IMR-90 (cell line): ENCODE results near the gene FCHSD2. TPM values are rescaled to one million over a fixed set of nuclear protein-coding genes. Genes with fewer than 3 reads are reported as not detected.

Experiments
- ATAC-seq: fragments of 200-7000 bp; cut with Tn5 transposase; 2 replicates; pipeline ENCODE4 v1.9.1; 2020; ENCODE audit warnings: low read depth, mild to moderate bottlenecking, moderate library complexity
- BruUV-seq: library from RNA; stranded (reverse); fragments of 400-500 nt; replicated peaks from 2 replicates; lab custom pipeline; 2021; lab: Mats Ljungman, UMichigan
- CTCF ChIA-PET: fragments of 300-600 bp; formaldehyde crosslinking; extraction: SDS; loops from one replicate; lab custom pipeline; 2021; ENCODE audit warnings: antibody characterized with exemption; lab: Yijun Ruan, JAX
- POLR2A ChIA-PET: fragments of 300-600 bp; sonication (Branson Sonifier 250); formaldehyde crosslinking; loops from one replicate; lab custom pipeline; 2022; ENCODE audit warnings: antibody characterized with exemption; ENCODE audit not compliant: unreplicated experiment; lab: Charles Lee
- DNase-seq: peaks from one replicate; pipeline ENCODE4 v3.0.0; 2013
- H2AFZ ChIP-seq: replicated peaks from 2 replicates; pipeline ENCODE3; 2013; ENCODE audit warnings: low read length, mild to moderate bottlenecking; ENCODE audit not compliant: poor library complexity
- H2AK5ac ChIP-seq: 2 replicates; pipeline ENCODE4 v1.6.1; 2013; ENCODE audit warnings: low read depth, low read length, inconsistent platforms
- H2AK9ac ChIP-seq: replicated peaks from 2 replicates; pipeline ENCODE3; 2013; ENCODE audit warnings: mild to moderate bottlenecking, low read depth, low read length, moderate library complexity; ENCODE audit not compliant: poor library complexity
- H2BK120ac ChIP-seq: 2 replicates; pipeline ENCODE4 v1.6.1; 2013; ENCODE audit warnings: low read depth, low read length, inconsistent platforms
- H2BK15ac ChIP-seq: 3 replicates; pipeline ENCODE4 v1.6.1; 2013; ENCODE audit warnings: low read depth, low read length, inconsistent platforms
- H2BK20ac ChIP-seq: 2 replicates; pipeline ENCODE4 v1.6.1; 2013; ENCODE audit warnings: low read depth, mild to moderate bottlenecking, inconsistent platforms, low read length, moderate library complexity
- H2BK5ac ChIP-seq: 2 replicates; pipeline ENCODE4 v1.6.1; 2013; ENCODE audit warnings: mild to moderate bottlenecking, low read depth, low read length, inconsistent platforms; ENCODE audit not compliant: poor library complexity, severe bottlenecking
- H3K14ac ChIP-seq: replicated peaks from 2 replicates; pipeline ENCODE4 v1.6.1; 2013; ENCODE audit warnings: low read depth, low read length, inconsistent platforms
- H3K18ac ChIP-seq: 2 replicates; pipeline ENCODE4 v1.6.1; 2013; ENCODE audit warnings: low read depth, low read length, control low read depth
- H3K23ac ChIP-seq: 2 replicates; pipeline ENCODE4 v1.6.1; 2013; ENCODE audit warnings: low read depth, low read length, inconsistent platforms
- H3K27ac ChIP-seq: 2 replicates; pipeline ENCODE4 v1.5.1; 2013; ENCODE audit warnings: mild to moderate bottlenecking, control low read depth, low read length; ENCODE audit not compliant: insufficient read depth
- H3K27me3 ChIP-seq: 2 replicates; pipeline ENCODE4 v1.6.1; 2013; ENCODE audit warnings: low read length; ENCODE audit not compliant: control insufficient read depth, insufficient read depth
- H3K36me3 ChIP-seq: 2 replicates; pipeline ENCODE4 v1.6.1; 2013; ENCODE audit warnings: low read length, mixed read lengths; ENCODE audit not compliant: control insufficient read depth, insufficient read depth
- H3K4ac ChIP-seq: 2 replicates; pipeline ENCODE4 v1.6.1; 2013; ENCODE audit warnings: low read depth, low read length, inconsistent platforms
- H3K4me1 ChIP-seq: 2 replicates; pipeline ENCODE4 v1.6.1; 2013; ENCODE audit warnings: low read length, mixed read lengths; ENCODE audit not compliant: control insufficient read depth, insufficient read depth
- H3K4me2 ChIP-seq: 2 replicates; pipeline ENCODE4 v1.6.1; 2013; ENCODE audit warnings: low read depth, mild to moderate bottlenecking, control low read depth, low read length, moderate library complexity
- H3K4me3 ChIP-seq: 2 replicates; pipeline ENCODE4 v1.5.1; 2013; ENCODE audit warnings: low read depth, mild to moderate bottlenecking, control low read depth, low read length, moderate library complexity; ENCODE audit not compliant: insufficient read depth
- H3K56ac ChIP-seq: 2 replicates; pipeline ENCODE4 v1.6.1; 2013; ENCODE audit warnings: low read length, inconsistent platforms; ENCODE audit not compliant: insufficient read depth; ENCODE audit errors: extremely low read depth
- H3K79me1 ChIP-seq, 2 experiments: 2 replicates each; pipeline ENCODE4 v1.6.1; 2013; ENCODE audit warnings: low read length in 2 of 2, inconsistent platforms in 1 of 2, low read depth in 1 of 2
- H3K9ac ChIP-seq: 2 replicates; pipeline ENCODE4 v1.6.1; 2013; ENCODE audit warnings: low read depth, low read length, control low read depth
- H3K9me1 ChIP-seq: 2 replicates; pipeline ENCODE4 v1.6.1; 2013; ENCODE audit warnings: low read length, inconsistent platforms; ENCODE audit not compliant: insufficient read depth
- H3K9me3 ChIP-seq: 2 replicates; pipeline ENCODE4 v1.6.1; 2013; ENCODE audit warnings: low read length; ENCODE audit not compliant: control insufficient read depth, insufficient read depth
- H4K20me1 ChIP-seq: 2 replicates; pipeline ENCODE4 v1.6.1; 2013; ENCODE audit warnings: low read length, inconsistent platforms; ENCODE audit not compliant: insufficient read depth
- H4K5ac ChIP-seq: 2 replicates; pipeline ENCODE4 v1.6.1; 2013; ENCODE audit warnings: mild to moderate bottlenecking, low read depth, low read length, control low read depth
- H4K8ac ChIP-seq, 2 experiments: 2 replicates each; pipeline ENCODE4 v1.6.1; 2013; ENCODE audit warnings: low read depth in 2 of 2, low read length in 2 of 2, control low read depth in 1 of 2, inconsistent platforms in 1 of 2
- H4K91ac ChIP-seq: 2 replicates; pipeline ENCODE4 v1.6.1; 2013; ENCODE audit warnings: low read depth, low read length, inconsistent platforms; ENCODE audit not compliant: insufficient read depth
- BHLHE40 ChIP-seq: fragments of 150-350 bp; IDR thresholded peaks from 2 replicates; pipeline ENCODE4 v1.6.1; 2016; ENCODE audit warnings: mild to moderate bottlenecking, low read depth, low read length
- FOS ChIP-seq: fragments of 150-350 bp; IDR thresholded peaks from 2 replicates; pipeline ENCODE4 v1.6.1; 2016; ENCODE audit warnings: low read depth, low read length
- MAZ ChIP-seq: IDR thresholded peaks from 2 replicates; pipeline ENCODE4 v1.6.1; 2012; ENCODE audit warnings: low read depth, mild to moderate bottlenecking, low read length, improper control_type of control experiment, moderate library complexity, borderline replicate concordance
- MXI1 ChIP-seq: IDR thresholded peaks from 2 replicates; pipeline ENCODE4 v1.6.1; 2012; ENCODE audit warnings: low read depth, mild to moderate bottlenecking, low read length, moderate library complexity, borderline replicate concordance
- NFE2L2 ChIP-seq: fragments of 150-350 bp; IDR thresholded peaks from 2 replicates; pipeline ENCODE4 v1.6.1; 2016; ENCODE audit warnings: low read depth, mild to moderate bottlenecking, low read length
- POLR2A ChIP-seq: IDR thresholded peaks from 2 replicates; pipeline ENCODE4 v1.6.1; 2012; ENCODE audit warnings: mild to moderate bottlenecking, low read depth, low read length
- RCOR1 ChIP-seq: IDR thresholded peaks from 2 replicates; pipeline ENCODE4 v1.6.1; 2012; ENCODE audit warnings: mild to moderate bottlenecking, low read length, improper control_type of control experiment; ENCODE audit not compliant: insufficient replicate concordance
- SMC3 ChIP-seq: fragments of 150-350 bp; IDR thresholded peaks from 2 replicates; pipeline ENCODE4 v1.6.1; 2016; ENCODE audit warnings: low read depth, mild to moderate bottlenecking, antibody characterized with exemption, low read length, moderate library complexity
- WGBS, 2 experiments: methylation state at CpG; one replicate each; pipeline versions ENCODE4 v1.1.5 to v1.1.7; 2013; ENCODE audit warnings: missing lambda C conversion rate in 2 of 2; ENCODE audit not compliant: insufficient read length in 1 of 2; ENCODE audit errors: extremely low coverage in 2 of 2; 5-methylcytosine and 5-hydroxymethylcytosine counted together
- dilution Hi-C: fragments of 300-500 bp; cut with HindIII; formaldehyde crosslinking; loops from one replicate; pipeline ENCODE4 v1.14.3; 2018; ENCODE audit warnings: low sequenced_read_pairs; ENCODE audit not compliant: unreplicated experiment
- in situ Hi-C: fragments of 300-500 bp; cut with MboI; formaldehyde crosslinking; loops from 3 replicates; pipeline ENCODE4 v1.14.3; 2019; ENCODE audit warnings: low sequenced_read_pairs, inconsistent platforms, mixed read lengths
- intact Hi-C: fragments of 100-400 bp; cut with micrococcal nuclease; formaldehyde crosslinking; loops from 2 replicates; pipeline ENCODE4 v1.10.0; 2022
- polyA plus RNA-seq, 3 experiments: library from polyadenylated mRNA; depleted of rRNA; stranded (reverse); fragments of >200 nt; gene quantifications; 2 replicates each; pipeline ENCODE4 v1.2.3, GENCODE V29; 2012; ENCODE audit warnings: low replicate concordance in 1 of 3
- total RNA-seq: library from RNA; depleted of rRNA; stranded (reverse); fragments of >200 nt; gene quantifications from 2 replicates; pipeline ENCODE4 v1.2.3, GENCODE V29; 2012
- TF ChIP-seq, protein P1 (sequence below): fragments of 150-350 bp; IDR thresholded peaks from 2 replicates; pipeline ENCODE4 v1.6.1; 2017; ENCODE audit warnings: mild to moderate bottlenecking, antibody characterized with exemption, low read length, low read depth
- TF ChIP-seq, protein P2 (sequence below): fragments of 150-350 bp; IDR thresholded peaks from 2 replicates; pipeline ENCODE4 v1.6.1; 2016; ENCODE audit warnings: low read depth, mild to moderate bottlenecking, low read length, moderate library complexity, borderline replicate concordance
- TF ChIP-seq, protein P3 (sequence below): conservative IDR thresholded peaks from 2 replicates; pipeline ENCODE4 v1.5.1; 2012; ENCODE audit warnings: mild to moderate bottlenecking, low read depth, low read length, improper control_type of control experiment

Gene FCHSD2
- total and polyA plus RNA-seq, 2 of the 4 experiments (the other 2 are of a cell fraction) = 5.9 to 18.7 TPM

- H3K4me2 ChIP-seq = peak within 1 kb of the TSS; percentile 84
- H3K9me1 ChIP-seq = peaks cover 17% of the 10 kb centered on the region
- H3K79me1 ChIP-seq = peaks cover 0 to 12% of the 10 kb centered on the region in 2 experiments; a peak in 1 of 4 replicates
- peak within 1 kb of the TSS; percentile 88 for H2BK20ac ChIP-seq
- no peaks in the 10 kb centered on the region for H3K27me3 ChIP-seq
- H3K36me3 ChIP-seq = no peaks in the 10 kb centered on the region
- no TSS peak for BruUV-seq
- H3K4me3 ChIP-seq = peak within 1 kb of the TSS; percentile 68
- no peaks in the 10 kb centered on the region for H3K9me3 ChIP-seq
- peak within 1 kb of the TSS; percentile 96 for H2BK120ac ChIP-seq
- H3K9ac ChIP-seq = peak within 1 kb of the TSS; percentile 63
- in situ Hi-C loops (loop anchor here (5.0 kb wide), 1 partner anchor 71 kb away; no protein-coding TSS in a partner anchor), intact Hi-C loops (loop anchor here (1.0 kb wide), 1 partner anchor 68 kb away; no protein-coding TSS in a partner anchor), dilution Hi-C loops (no loop called here)
- 0% methylated on average over 15 of the region's 55 CpGs; no CpG with 5 or more reads in 1 of the 2 experiments for WGBS, 2 experiments
- H3K23ac ChIP-seq = peak within 1 kb of the TSS; percentile 92
- ATAC-seq (peak; percentile 97), DNase-seq (peak; percentile 94)
- ChIA-PET CTCF (interaction anchor here (0.6 to 2.3 kb wide), 13 partner anchors 18 to 384 kb away, joined by 3 to 15 read pairs (median 3); no protein-coding TSS in a partner anchor), POLR2A (interaction anchor here (0.6 to 0.7 kb wide), 4 partner anchors 18 to 334 kb away, joined by 3 to 14 read pairs (median 4); no protein-coding TSS in a partner anchor)
- H4K8ac ChIP-seq = peak within 1 kb of the TSS; percentile 20 to 97
- H2AK9ac ChIP-seq = peak within 1 kb of the TSS; percentile 97
- H2BK5ac ChIP-seq = peak within 1 kb of the TSS; percentile 86
- peak within 1 kb of the TSS; percentile 71 for H3K56ac ChIP-seq
- peaks cover 6% of the 10 kb centered on the region; the same call in 1 of the 2 replicates for H4K20me1 ChIP-seq
- peaks cover 15% of the 10 kb centered on the region for H3K4me1 ChIP-seq
- peak within 1 kb of the TSS; percentile 84 for H4K5ac ChIP-seq
- H4K91ac ChIP-seq = peak within 1 kb of the TSS; percentile 97
- peak within 1 kb of the TSS; percentile 99 for H2AFZ ChIP-seq
- peak within 1 kb of the TSS; percentile 61; the same call in 1 of the 2 replicates for H2AK5ac ChIP-seq
- peak within 1 kb of the TSS; percentile 96 for H3K4ac ChIP-seq
- peak within 1 kb of the TSS; percentile 82 for H3K27ac ChIP-seq
- H3K14ac ChIP-seq = peak within 1 kb of the TSS; percentile 96
- H2BK15ac ChIP-seq = peak within 1 kb of the TSS; percentile 86; the same call in 2 of the 3 replicates
- H3K18ac ChIP-seq = peak within 1 kb of the TSS; percentile 72
- TF ChIP-seq NFE2L2 (0 out of 2 replicates have a peak, but pooled peaks have one; percentile 22), POLR2A (no peak; the same call in 1 of the 2 replicates), FOS (peak; percentile 60; the same call in 1 of the 2 replicates), MXI1 (peak; percentile 37), BHLHE40 (peak; percentile 91), SMC3 (peak; percentile 71), RCOR1 (no peak), MAZ (peak; percentile 71; the same call in 1 of the 2 replicates)
- TF ChIP-seq, protein P1, sequence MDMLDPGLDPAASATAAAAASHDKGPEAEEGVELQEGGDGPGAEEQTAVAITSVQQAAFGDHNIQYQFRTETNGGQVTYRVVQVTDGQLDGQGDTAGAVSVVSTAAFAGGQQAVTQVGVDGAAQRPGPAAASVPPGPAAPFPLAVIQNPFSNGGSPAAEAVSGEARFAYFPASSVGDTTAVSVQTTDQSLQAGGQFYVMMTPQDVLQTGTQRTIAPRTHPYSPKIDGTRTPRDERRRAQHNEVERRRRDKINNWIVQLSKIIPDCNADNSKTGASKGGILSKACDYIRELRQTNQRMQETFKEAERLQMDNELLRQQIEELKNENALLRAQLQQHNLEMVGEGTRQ = peak; percentile 90
- TF ChIP-seq, protein P2, sequence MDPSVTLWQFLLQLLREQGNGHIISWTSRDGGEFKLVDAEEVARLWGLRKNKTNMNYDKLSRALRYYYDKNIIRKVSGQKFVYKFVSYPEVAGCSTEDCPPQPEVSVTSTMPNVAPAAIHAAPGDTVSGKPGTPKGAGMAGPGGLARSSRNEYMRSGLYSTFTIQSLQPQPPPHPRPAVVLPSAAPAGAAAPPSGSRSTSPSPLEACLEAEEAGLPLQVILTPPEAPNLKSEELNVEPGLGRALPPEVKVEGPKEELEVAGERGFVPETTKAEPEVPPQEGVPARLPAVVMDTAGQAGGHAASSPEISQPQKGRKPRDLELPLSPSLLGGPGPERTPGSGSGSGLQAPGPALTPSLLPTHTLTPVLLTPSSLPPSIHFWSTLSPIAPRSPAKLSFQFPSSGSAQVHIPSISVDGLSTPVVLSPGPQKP = no peak
- TF ChIP-seq, protein P3, sequence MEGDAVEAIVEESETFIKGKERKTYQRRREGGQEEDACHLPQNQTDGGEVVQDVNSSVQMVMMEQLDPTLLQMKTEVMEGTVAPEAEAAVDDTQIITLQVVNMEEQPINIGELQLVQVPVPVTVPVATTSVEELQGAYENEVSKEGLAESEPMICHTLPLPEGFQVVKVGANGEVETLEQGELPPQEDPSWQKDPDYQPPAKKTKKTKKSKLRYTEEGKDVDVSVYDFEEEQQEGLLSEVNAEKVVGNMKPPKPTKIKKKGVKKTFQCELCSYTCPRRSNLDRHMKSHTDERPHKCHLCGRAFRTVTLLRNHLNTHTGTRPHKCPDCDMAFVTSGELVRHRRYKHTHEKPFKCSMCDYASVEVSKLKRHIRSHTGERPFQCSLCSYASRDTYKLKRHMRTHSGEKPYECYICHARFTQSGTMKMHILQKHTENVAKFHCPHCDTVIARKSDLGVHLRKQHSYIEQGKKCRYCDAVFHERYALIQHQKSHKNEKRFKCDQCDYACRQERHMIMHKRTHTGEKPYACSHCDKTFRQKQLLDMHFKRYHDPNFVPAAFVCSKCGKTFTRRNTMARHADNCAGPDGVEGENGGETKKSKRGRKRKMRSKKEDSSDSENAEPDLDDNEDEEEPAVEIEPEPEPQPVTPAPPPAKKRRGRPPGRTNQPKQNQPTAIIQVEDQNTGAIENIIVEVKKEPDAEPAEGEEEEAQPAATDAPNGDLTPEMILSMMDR = peak; percentile 88
Observed at GRCh38 chr11:72793425-72794367, 348.4 kb downstream of the FCHSD2 start, which contains the start of gene STARD10. Gene STARD10 (minus strand): TSS chr11:72794047. CDS start chr11:72781181, 12,866 bp downstream.
